H9 (cell line): ENCODE measurements around the gene KCNJ1. TPM values are rescaled to one million over a fixed set of nuclear protein-coding genes. Genes with fewer than 3 reads are reported as not detected.

Source experiments
- DNase-seq: peaks from one replicate; pipeline ENCODE4 v3.0.0-alpha.2; 2017
- H2AFZ ChIP-seq: one replicate; pipeline ENCODE4 v1.6.1; 2013; ENCODE audit warnings: mild to moderate bottlenecking, low read length, control low read depth, moderate library complexity
- H2AK5ac ChIP-seq: 2 replicates; pipeline ENCODE4 v1.6.1; 2013; ENCODE audit warnings: low read length, control low read depth, mixed read lengths; ENCODE audit not compliant: insufficient read length
- H2BK120ac ChIP-seq: one replicate; pipeline ENCODE4 v1.6.1; 2013; ENCODE audit warnings: low read depth, mild to moderate bottlenecking, low read length, control low read depth, inconsistent platforms; ENCODE audit not compliant: poor library complexity, severe bottlenecking
- H2BK12ac ChIP-seq: 2 replicates; pipeline ENCODE4 v1.6.1; 2013; ENCODE audit warnings: low read length, control low read depth, mixed read lengths, low read depth; ENCODE audit not compliant: insufficient read length
- H2BK15ac ChIP-seq: 2 replicates; pipeline ENCODE4 v1.6.1; 2013; ENCODE audit warnings: low read depth, low read length, control low read depth
- H2BK20ac ChIP-seq: one replicate; pipeline ENCODE4 v1.6.1; 2013; ENCODE audit warnings: low read depth, mild to moderate bottlenecking, low read length, control low read depth, inconsistent platforms; ENCODE audit not compliant: poor library complexity, severe bottlenecking
- H2BK5ac ChIP-seq: 2 replicates; pipeline ENCODE4 v1.6.1; 2013; ENCODE audit warnings: low read length, control low read depth, mixed read lengths; ENCODE audit not compliant: insufficient read length
- H3K14ac ChIP-seq: 2 replicates; pipeline ENCODE4 v1.6.1; 2013; ENCODE audit warnings: low read length, control low read depth; ENCODE audit not compliant: insufficient read depth
- H3K18ac ChIP-seq: 2 replicates; pipeline ENCODE4 v1.6.1; 2013; ENCODE audit warnings: low read depth, mild to moderate bottlenecking, mixed read lengths, low read length, control low read depth; ENCODE audit not compliant: insufficient read length
- H3K23ac ChIP-seq: 2 replicates; pipeline ENCODE4 v1.6.1; 2013; ENCODE audit warnings: low read length, control low read depth, mixed read lengths, low read depth; ENCODE audit not compliant: insufficient read length
- H3K23me2 ChIP-seq: 2 replicates; pipeline ENCODE4 v1.6.1; 2013; ENCODE audit warnings: low read depth, mild to moderate bottlenecking, mixed read lengths, low read length, control low read depth; ENCODE audit not compliant: insufficient read length, poor library complexity, severe bottlenecking
- H3K27ac ChIP-seq: 2 replicates; pipeline ENCODE4 v1.5.1; 2013; ENCODE audit warnings: low read length, control low read depth, mixed read lengths, low read depth; ENCODE audit not compliant: insufficient read length
- H3K27me3 ChIP-seq: 2 replicates; pipeline ENCODE4 v1.6.1; 2013; ENCODE audit warnings: low read length, control low read depth, inconsistent platforms; ENCODE audit not compliant: insufficient read depth
- H3K4ac ChIP-seq: 2 replicates; pipeline ENCODE4 v1.6.1; 2013; ENCODE audit warnings: low read depth, mild to moderate bottlenecking, control low read depth, inconsistent platforms, low read length, moderate library complexity
- H3K4me1 ChIP-seq: 2 replicates; pipeline ENCODE4 v1.6.1; 2013; ENCODE audit warnings: low read length, control low read depth, inconsistent platforms; ENCODE audit not compliant: insufficient read depth
- H3K4me2 ChIP-seq: 2 replicates; pipeline ENCODE4 v1.6.1; 2013; ENCODE audit warnings: low read length, control low read depth, mixed read lengths; ENCODE audit not compliant: insufficient read length, insufficient read depth
- H3K56ac ChIP-seq: 2 replicates; pipeline ENCODE4 v1.6.1; 2013; ENCODE audit warnings: low read depth, mild to moderate bottlenecking, mixed read lengths, low read length, control low read depth; ENCODE audit not compliant: insufficient read length
- H3K79me1 ChIP-seq: 2 replicates; pipeline ENCODE4 v1.6.1; 2013; ENCODE audit warnings: low read depth, mild to moderate bottlenecking, moderate library complexity, low read length, control low read depth, inconsistent platforms; ENCODE audit not compliant: insufficient read depth, poor library complexity, severe bottlenecking
- H3K79me2 ChIP-seq: 2 replicates; pipeline ENCODE4 v1.6.1; 2013; ENCODE audit warnings: low read length, control low read depth, inconsistent platforms; ENCODE audit not compliant: insufficient read depth
- H3K9ac ChIP-seq: 2 replicates; pipeline ENCODE4 v1.6.1; 2013; ENCODE audit warnings: low read length, control low read depth, mixed read lengths; ENCODE audit not compliant: insufficient read length; ENCODE audit errors: extremely low read depth
- H3K9me3 ChIP-seq: one replicate; pipeline ENCODE4 v1.6.1; 2013; ENCODE audit warnings: low read depth, low read length, inconsistent platforms; ENCODE audit not compliant: control insufficient read depth
- H3T11ph ChIP-seq: one replicate; pipeline ENCODE4 v1.6.1; 2013; ENCODE audit warnings: mild to moderate bottlenecking, low read length, control low read depth, inconsistent platforms
- H4K20me1 ChIP-seq: one replicate; pipeline ENCODE4 v1.6.1; 2013; ENCODE audit not compliant: control insufficient read depth, insufficient read length, insufficient read depth
- H4K5ac ChIP-seq: 2 replicates; pipeline ENCODE4 v1.6.1; 2013; ENCODE audit warnings: low read depth, mild to moderate bottlenecking, mixed read lengths, low read length, control low read depth; ENCODE audit not compliant: insufficient read length
- H4K8ac ChIP-seq: replicated peaks from 2 replicates; pipeline ENCODE4 v1.6.1; 2013; ENCODE audit warnings: low read length, control low read depth, mixed read lengths, low read depth; ENCODE audit not compliant: insufficient read length
- H4K91ac ChIP-seq: 2 replicates; pipeline ENCODE4 v1.6.1; 2013; ENCODE audit warnings: low read depth, mild to moderate bottlenecking, moderate library complexity, mixed read lengths, low read length, control low read depth; ENCODE audit not compliant: insufficient read length
- H3K27ac Mint-ChIP-seq, 3 experiments: 2 replicates in 2 of 3; 3 replicates in 1 of 3; pipeline ENCODE4 v1.8.0; 2020 to 2021; ENCODE audit warnings: mixed read lengths in 3 of 3, mild to moderate bottlenecking in 1 of 3, moderate library complexity in 1 of 3
- H3K27me3 Mint-ChIP-seq: 2 replicates; pipeline ENCODE4 v1.8.0; 2021; ENCODE audit warnings: low read depth, mild to moderate bottlenecking, moderate library complexity, mixed read lengths
- H3K36me3 Mint-ChIP-seq, 3 experiments: 2 replicates in 2 of 3; 3 replicates in 1 of 3; pipeline ENCODE4 v1.8.0; 2020 to 2021; ENCODE audit warnings: low read depth in 3 of 3, mixed read lengths in 3 of 3; ENCODE audit not compliant: insufficient read depth in 1 of 3
- H3K4me1 Mint-ChIP-seq, 2 experiments: 2 replicates each; pipeline ENCODE4 v1.8.0; 2020; ENCODE audit warnings: mixed read lengths in 2 of 2
- H3K4me3 Mint-ChIP-seq, 2 experiments: 2 replicates in 1 of 2; 3 replicates in 1 of 2; pipeline ENCODE4 v1.8.0; 2020 to 2021; ENCODE audit warnings: mild to moderate bottlenecking in 2 of 2, mixed read lengths in 2 of 2, moderate library complexity in 1 of 2
- H3K9me3 Mint-ChIP-seq, 2 experiments: 2 replicates in 1 of 2; 3 replicates in 1 of 2; pipeline ENCODE4 v1.8.0; 2020; ENCODE audit warnings: mild to moderate bottlenecking in 2 of 2, mixed read lengths in 2 of 2, moderate library complexity in 1 of 2
- WGBS: extraction: QIAGEN DNeasy Blood & Tissue Kit; methylation state at CpG from one replicate; pipeline ENCODE4 v1.1.7; 2013; ENCODE audit warnings: missing lambda C conversion rate, low lambda C conversion rate, mixed read lengths; ENCODE audit not compliant: insufficient read length; ENCODE audit errors: extremely low coverage; 5-methylcytosine and 5-hydroxymethylcytosine counted together
- total RNA-seq: library from RNA; stranded (reverse); gene quantifications from 2 replicates; pipeline ENCODE4 v1.2.1, GENCODE V29; 2021
- TF ChIP-seq, protein P1 (sequence below): fragments of 200-600 bp; sonication (generic); conservative IDR thresholded peaks from 3 replicates; pipeline ENCODE4 v1.8.0; 2021; ENCODE audit warnings: antibody characterized with exemption, mild to moderate bottlenecking

KCNJ1 gene
- total RNA-seq, 1 experiment from 2014 or later = not detected

DNA sequence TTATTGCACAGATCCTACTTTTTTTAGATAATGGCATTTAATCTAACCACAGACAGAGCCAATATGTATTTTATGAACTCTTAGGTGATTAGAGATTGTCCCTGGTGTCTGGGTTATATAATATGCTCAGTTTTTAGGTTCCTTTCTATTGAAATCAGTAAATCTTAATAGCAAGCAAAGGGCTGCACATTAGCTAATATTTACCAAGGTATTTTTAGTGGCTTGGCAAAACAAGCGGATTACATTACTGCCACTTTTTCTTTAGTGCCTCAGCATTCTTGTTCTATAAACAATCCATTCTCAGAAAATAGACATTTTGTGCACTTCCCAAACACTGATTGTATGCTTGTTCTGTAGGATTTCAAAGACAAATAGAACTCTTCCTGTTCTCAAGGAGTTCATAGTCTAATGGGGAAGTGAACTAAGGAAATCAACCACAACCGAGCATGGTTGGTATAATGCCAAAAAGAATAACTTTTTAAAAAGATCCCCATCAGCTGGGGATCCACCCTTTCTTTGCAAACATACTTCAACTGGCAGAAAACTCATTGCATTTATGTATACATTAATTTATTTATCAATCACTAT lies 23.8 kb downstream of the KCNJ1 start:
- Histone ChIP-seq H2BK5ac (no peak overlapping the region), H4K91ac (no peak overlapping the region), H2BK120ac (no peak overlapping the region), H2BK20ac (no peak overlapping the region), H3K14ac (no peak overlapping the region), H3K56ac (no peak overlapping the region), H3K27me3 (no peaks in the 10 kb centered on the region), H3K79me1 (no peaks in the 10 kb centered on the region), H3K4ac (no peak overlapping the region), H2BK12ac (no peak overlapping the region), H3K9me3 (no peaks in the 10 kb centered on the region), H2BK15ac (no peak overlapping the region), H3K9ac (no peak overlapping the region), H4K8ac (no peak overlapping the region), H3K79me2 (no peaks in the 10 kb centered on the region), H3T11ph (no peak overlapping the region), H2AK5ac (no peak overlapping the region), H3K18ac (no peak overlapping the region), H3K4me1 (peaks cover 10% of the 10 kb centered on the region; the same call in 1 of the 2 replicates), H3K27ac (no peak overlapping the region), H2AFZ (no peak overlapping the region), H4K20me1 (no peaks in the 10 kb centered on the region), H3K23me2 (no peaks in the 10 kb centered on the region), H3K4me2 (no peak overlapping the region), H3K23ac (no peak overlapping the region), H4K5ac (no peak overlapping the region)
- no peak for DNase-seq
- Mint-ChIP-seq H3K27me3 (peaks cover 3% of the 10 kb centered on the region; the same call in 1 of the 2 replicates), H3K9me3 (no peaks in the 10 kb centered on the region), H3K27ac (no peak overlapping the region), H3K36me3 (peaks cover 0 to 4% (median 0%) of the 10 kb centered on the region in 3 experiments; a peak in 4 of 7 replicates), H3K4me3 (no peak overlapping the region), H3K4me1 (peaks cover 15 to 23% of the 10 kb centered on the region in 2 experiments)
- TF ChIP-seq, protein P1, sequence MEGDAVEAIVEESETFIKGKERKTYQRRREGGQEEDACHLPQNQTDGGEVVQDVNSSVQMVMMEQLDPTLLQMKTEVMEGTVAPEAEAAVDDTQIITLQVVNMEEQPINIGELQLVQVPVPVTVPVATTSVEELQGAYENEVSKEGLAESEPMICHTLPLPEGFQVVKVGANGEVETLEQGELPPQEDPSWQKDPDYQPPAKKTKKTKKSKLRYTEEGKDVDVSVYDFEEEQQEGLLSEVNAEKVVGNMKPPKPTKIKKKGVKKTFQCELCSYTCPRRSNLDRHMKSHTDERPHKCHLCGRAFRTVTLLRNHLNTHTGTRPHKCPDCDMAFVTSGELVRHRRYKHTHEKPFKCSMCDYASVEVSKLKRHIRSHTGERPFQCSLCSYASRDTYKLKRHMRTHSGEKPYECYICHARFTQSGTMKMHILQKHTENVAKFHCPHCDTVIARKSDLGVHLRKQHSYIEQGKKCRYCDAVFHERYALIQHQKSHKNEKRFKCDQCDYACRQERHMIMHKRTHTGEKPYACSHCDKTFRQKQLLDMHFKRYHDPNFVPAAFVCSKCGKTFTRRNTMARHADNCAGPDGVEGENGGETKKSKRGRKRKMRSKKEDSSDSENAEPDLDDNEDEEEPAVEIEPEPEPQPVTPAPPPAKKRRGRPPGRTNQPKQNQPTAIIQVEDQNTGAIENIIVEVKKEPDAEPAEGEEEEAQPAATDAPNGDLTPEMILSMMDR = no peak
- no CpG with 5 or more reads among the region's 2 CpGs for WGBS
